Keratinocyte (primary cell): ENCODE data around the gene RNF121.

Source experiments
- EZH2 ChIP-seq: IDR thresholded peaks from one replicate; pipeline ENCODE4 v1.6.1; 2012; ENCODE audit warnings: inconsistent platforms, mild to moderate bottlenecking, low read length, moderate library complexity
- TF ChIP-seq, protein P1 (sequence below), 3 experiments: IDR thresholded peaks in 1 of 3; conservative IDR thresholded peaks in 1 of 3; optimal IDR thresholded peaks in 1 of 3; 2 replicates in 2 of 3; 3 replicates in 1 of 3; pipeline versions ENCODE3 to v1.5.1; 2011; ENCODE audit warnings: low read length in 3 of 3, mild to moderate bottlenecking in 3 of 3, moderate library complexity in 2 of 3, control low read depth in 1 of 3, inconsistent platforms in 1 of 3; ENCODE audit not compliant: insufficient read depth in 2 of 3; ENCODE audit errors: extremely low read depth in 1 of 3

DNA sequence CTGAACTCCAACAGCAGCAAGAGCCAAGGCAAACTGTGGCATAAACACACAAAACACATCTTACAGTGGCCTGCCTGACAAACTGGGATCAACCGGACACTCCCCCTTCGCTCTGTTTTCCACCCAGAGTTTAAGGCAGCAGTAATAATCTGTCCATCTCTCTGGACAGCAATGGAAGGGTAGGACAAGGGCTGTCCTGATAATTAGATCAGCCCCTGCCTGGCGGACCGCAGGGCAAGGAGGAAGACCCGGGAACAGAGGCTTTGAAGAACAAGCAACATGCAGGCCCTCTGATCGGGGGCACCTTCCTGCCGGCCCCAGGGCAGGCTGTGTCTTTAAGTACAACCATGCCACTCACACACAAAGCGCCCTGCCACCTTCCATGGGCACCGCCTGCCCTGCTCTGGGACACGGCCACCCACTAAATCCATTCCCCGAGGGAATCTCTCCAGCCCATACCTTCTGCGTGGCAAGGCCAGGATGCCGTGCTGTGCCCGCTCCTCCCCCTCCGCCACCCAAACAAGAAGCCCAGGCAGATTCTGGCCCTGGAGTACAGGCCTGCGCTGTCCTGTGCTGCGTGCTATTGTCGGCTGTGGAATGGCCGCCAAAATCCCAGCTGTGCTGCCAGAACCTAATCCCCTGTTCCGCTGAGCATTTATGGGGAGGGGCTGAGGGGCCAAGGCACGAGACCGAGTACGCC lies 112.7 kb downstream of the RNF121 start:
- TF ChIP-seq, protein P1, sequence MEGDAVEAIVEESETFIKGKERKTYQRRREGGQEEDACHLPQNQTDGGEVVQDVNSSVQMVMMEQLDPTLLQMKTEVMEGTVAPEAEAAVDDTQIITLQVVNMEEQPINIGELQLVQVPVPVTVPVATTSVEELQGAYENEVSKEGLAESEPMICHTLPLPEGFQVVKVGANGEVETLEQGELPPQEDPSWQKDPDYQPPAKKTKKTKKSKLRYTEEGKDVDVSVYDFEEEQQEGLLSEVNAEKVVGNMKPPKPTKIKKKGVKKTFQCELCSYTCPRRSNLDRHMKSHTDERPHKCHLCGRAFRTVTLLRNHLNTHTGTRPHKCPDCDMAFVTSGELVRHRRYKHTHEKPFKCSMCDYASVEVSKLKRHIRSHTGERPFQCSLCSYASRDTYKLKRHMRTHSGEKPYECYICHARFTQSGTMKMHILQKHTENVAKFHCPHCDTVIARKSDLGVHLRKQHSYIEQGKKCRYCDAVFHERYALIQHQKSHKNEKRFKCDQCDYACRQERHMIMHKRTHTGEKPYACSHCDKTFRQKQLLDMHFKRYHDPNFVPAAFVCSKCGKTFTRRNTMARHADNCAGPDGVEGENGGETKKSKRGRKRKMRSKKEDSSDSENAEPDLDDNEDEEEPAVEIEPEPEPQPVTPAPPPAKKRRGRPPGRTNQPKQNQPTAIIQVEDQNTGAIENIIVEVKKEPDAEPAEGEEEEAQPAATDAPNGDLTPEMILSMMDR (optimal IDR thresholded peaks at IDR 0.05 in 1 of 3, IDR thresholded peaks at IDR 0.05 in 1 of 3, conservative IDR thresholded peaks at IDR 0.05 in 1 of 3; ENCODE audit: extremely low read depth in 1 of 3, insufficient read depth in 2 of 3, low read length in 3 of 3), result no peak
- TF ChIP-seq EZH2, result no peak
